ENCODE results near the gene PABPN1L.
"Not testable (repeated sequence)": the region's sequence is repeated elsewhere in the genome, so short reads cannot be mapped to it uniquely, and the experiment has no call there.

PABPN1L gene

GRCh38 chr16:88900662-88901052 lies 34.2 kb upstream of the PABPN1L start:
- DNase-seq, result no peak

DNA sequence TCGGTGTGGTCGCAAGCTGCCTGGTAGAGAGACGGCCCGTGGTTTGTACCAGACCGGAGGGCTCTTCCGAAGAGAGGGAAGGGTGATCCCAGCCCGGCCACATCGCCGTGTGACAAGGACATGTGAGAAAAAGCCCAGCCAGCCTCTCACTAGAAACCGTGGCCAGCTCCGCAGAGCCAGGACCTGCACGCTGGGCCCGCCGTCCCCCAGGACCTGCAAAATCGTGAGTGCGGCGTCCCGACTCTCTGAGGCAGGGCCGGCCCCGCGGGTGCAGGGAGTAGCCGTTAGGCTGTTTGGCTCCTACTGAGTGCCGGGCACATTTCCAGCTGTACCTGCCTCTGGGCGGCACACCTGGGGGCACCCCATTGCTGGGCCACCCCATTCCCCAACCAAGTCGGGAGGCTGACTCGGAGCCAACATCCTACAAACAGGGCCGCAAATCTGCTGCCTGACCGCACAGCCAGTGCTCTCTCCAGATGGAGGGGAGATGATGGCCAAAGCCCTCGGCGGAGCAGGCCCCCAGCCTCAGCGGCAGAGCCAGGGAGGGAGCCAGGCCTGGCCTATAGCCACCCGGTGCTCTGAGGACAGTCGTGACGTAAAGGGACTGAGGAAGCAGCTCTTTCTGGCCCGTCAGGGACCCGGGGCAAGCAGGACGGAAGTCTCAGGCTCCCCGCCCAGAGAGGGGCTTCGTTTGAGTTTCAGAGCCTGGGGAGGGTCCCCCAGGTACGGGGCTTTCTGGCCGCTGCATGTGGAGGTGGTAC lies 33.6 kb upstream of the PABPN1L start:
- DNase-seq, result no peak

GRCh38 chr16:88897696-88898425 lies 31.4 kb upstream of the PABPN1L start:
- no peak for DNase-seq

- DNase-seq, result no peak
Observed at GRCh38 chr16:88896238-88897070, 30.0 kb upstream of the PABPN1L start.

GRCh38 chr16:88895335-88895734 lies 28.9 kb upstream of the PABPN1L start:
- no peak for DNase-seq

GRCh38 chr16:88894681-88895300 lies 28.3 kb upstream of the PABPN1L start:
- DNase-seq, result no peak

DNA sequence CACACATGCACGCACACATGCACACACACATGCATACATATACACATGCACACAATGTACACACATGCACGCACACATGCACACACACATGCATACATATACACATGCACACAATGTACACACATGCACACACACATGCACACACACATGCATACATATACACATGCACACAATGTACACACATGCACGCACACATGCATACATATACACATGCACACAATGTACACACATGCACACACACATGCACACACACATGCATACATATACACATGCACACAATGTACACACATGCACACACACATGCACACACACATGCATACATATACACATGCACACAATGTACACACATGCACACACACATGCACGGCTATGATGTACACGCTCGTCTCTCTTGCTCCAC lies 27.8 kb upstream of the PABPN1L start:
- not testable (repeated sequence) for DNase-seq

GRCh38 chr16:88893127-88893968 lies 26.9 kb upstream of the PABPN1L start:
- DNase-seq, result no peak

- no peak for DNase-seq
Observed at GRCh38 chr16:88892065-88892464, 25.6 kb upstream of the PABPN1L start.

GRCh38 chr16:88891083-88891482 lies 24.6 kb upstream of the PABPN1L start:
- DNase-seq, result no peak

GRCh38 chr16:88889702-88890352 lies 23.4 kb upstream of the PABPN1L start:
- DNase-seq, result not testable (repeated sequence)

DNA sequence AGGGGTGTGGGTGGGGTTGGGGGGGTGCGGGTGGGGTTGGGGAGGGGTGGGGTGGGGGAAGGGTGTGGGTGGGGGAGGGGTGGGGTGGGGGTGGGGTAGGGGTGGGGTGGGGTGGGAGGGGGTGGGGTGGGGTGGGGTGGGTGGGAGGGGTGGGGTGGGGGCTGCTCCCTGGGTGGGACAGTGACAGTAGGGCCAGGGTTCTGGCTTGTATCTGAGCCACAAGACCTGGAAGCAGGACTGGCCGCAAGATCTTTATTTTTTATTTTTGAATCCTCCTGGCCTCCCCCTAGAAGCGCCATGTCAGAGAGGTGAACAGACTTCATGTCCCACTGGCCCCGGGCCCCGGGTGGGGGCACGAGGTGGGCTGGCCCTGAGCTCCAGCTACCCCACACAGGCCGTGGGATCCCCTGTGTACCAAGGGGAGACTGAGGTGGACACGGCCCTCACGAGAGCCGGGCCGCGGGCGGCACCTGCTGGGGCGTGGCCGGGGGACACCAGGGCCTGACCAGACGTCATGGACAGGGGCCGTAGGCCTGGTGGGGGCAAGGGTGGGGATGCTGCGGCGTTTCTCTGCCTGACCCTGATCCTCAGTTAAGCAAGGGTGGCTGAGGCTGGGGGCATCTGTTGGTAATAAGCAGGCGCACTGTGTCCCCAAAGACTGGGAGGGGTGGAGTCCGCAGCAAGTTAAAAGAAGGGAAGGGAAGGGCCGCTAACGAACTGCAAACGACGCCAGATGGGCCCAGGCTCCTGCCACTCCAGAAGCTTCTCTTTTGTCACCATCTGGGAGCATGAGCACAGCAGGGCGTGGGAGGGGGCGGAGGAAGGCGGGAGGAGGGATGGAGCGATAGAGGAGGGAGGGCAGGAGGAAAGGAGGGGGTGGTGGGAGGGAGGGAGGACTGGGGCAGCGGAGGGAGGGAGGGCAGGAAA lies 22.3 kb upstream of the PABPN1L start:
- DNase-seq, result no peak

- DNase-seq, result no peak
Observed at GRCh38 chr16:88888057-88888456, 21.6 kb upstream of the PABPN1L start.

GRCh38 chr16:88886845-88887521 lies 20.5 kb upstream of the PABPN1L start:
- DNase-seq, result no peak

DNA sequence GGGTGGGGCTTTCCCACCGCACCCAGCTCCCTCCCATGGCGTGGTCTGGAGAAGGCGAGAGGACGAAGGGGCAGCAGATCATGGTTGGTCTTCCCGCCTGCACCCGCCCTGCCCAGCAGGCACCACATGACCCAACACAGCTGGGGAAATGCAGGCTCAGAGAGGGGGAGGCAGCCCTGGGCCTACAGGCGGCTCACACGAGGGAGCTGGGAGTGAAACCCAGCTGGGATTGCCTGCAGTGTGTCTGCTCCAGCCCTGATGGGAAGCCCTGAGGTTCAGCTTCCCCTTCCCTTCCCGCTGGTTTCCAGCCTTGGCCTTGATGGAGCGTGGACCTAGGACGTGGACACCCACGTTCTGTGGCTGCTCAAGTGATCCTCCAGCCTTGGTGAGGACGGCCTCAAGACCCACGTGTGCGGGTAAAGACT lies 20.0 kb upstream of the PABPN1L start:
- DNase-seq, result no peak

GRCh38 chr16:88885693-88886280 lies 19.3 kb upstream of the PABPN1L start:
- DNase-seq, result no peak

DNA sequence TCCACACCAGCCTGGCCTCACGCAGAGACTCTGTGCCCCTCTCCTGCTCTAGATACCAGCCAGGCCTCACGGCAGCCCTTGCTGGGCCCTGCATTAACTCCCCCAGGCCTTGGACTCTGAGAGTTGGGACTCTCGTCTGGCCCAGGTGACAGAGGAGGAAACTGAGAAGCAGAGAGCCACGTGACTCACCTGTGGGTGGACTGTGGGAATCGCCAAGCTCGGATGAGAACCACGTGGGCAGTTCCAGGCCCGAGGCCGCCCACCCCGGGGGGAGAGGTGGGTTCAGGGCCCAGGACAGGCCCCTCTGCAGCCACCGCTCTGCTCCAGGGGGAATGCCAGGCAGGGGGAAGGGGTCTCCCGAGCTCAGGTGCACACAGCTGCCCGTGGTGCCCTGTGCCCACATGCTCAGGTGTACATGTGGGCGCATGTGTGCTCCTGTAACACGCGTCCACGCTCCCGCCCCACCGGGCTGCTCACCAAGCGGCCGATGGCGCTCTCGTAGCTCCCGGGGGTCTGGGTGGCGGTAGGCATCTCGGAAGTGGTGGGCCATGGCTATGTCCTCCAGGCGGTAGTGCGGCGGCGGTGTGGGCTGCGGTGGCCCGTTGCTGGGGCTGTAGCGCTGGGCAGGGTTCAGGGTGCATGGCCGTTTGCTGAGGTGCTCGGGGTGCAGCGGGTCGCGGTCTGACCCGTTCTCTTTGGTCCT lies 18.3 kb upstream of the PABPN1L start:
- DNase-seq, result no peak

DNA sequence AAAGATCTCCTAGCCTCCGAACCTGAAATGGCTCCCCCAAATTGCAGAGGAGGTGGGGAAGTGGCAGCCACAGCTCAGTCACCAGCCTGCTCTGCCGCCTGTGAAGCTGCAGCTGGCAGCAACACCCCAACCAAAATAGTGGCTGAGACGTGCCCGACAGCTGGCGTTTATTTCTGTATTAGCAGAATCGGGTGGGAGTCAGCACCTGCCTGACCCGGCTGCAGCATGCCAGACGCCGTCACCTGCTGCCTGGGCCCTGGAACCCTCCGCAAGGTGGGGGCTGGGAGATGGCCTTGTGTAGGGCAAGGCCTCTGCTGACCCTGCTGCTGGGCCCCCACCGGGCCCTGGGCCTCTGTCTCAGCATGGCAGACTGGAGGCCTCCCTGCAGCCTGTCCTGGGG lies 17.5 kb upstream of the PABPN1L start:
- DNase-seq, result no peak

All from CD4-positive, alpha-beta T cell treated with Interferon gamma for 1 hour (primary cell).